PFSK-1 (cell line): ENCODE measurements around the gene DMAC2L.

Experiments used
- FOXP2 ChIP-seq: optimal IDR thresholded peaks from 2 replicates; pipeline ENCODE3; 2011; ENCODE audit warnings: borderline replicate concordance, control low read depth, inconsistent platforms; ENCODE audit not compliant: insufficient read depth; ENCODE audit errors: extremely low read length, extremely low read depth
- POLR2AphosphoS5 ChIP-seq: IDR thresholded peaks from 2 replicates; pipeline ENCODE4 v1.6.1; 2012; ENCODE audit warnings: low read depth, mild to moderate bottlenecking, control low read depth, low read length, moderate library complexity
- REST ChIP-seq, 2 experiments: IDR thresholded peaks; 2 replicates each; pipeline versions ENCODE4 v1.6.1 to v1.8.0; 2011 to 2012; ENCODE audit warnings: low read depth in 2 of 2, low read length in 2 of 2, control low read depth in 1 of 2, inconsistent platforms in 1 of 2, mild to moderate bottlenecking in 1 of 2, moderate library complexity in 1 of 2; ENCODE audit not compliant: insufficient read depth in 1 of 2
- SIN3A ChIP-seq: IDR thresholded peaks from 2 replicates; pipeline ENCODE4 v1.6.1; 2012; ENCODE audit warnings: mild to moderate bottlenecking, low read length, moderate library complexity, borderline replicate concordance; ENCODE audit not compliant: insufficient read depth
- TAF1 ChIP-seq: IDR thresholded peaks from 2 replicates; pipeline ENCODE4 v1.6.1; 2012; ENCODE audit warnings: low read length, control low read depth, borderline replicate concordance; ENCODE audit not compliant: insufficient read depth

GRCh38 chr14:50350975-50351374, 38.9 kb downstream of the DMAC2L start:
- no peak for TF ChIP-seq TAF1
- TF ChIP-seq SIN3A = no peak
- no peak for TF ChIP-seq REST (IDR thresholded peaks at IDR 0.05; ENCODE audit: insufficient read depth in 1 of 2, low read depth in 2 of 2, low read length in 2 of 2)
- TF ChIP-seq POLR2AphosphoS5 = no peak
- no peak for TF ChIP-seq FOXP2
